ENCODE measurements around the gene SULT1C4.
"Not testable (repeated sequence)": the region's sequence is repeated elsewhere in the genome, so short reads cannot be mapped to it uniquely, and the experiment has no call there.

Gene SULT1C4

GRCh38 chr2:108348816-108349570, 28.8 kb upstream of the SULT1C4 start:
- peaks cover 6% of the 10 kb centered on the region for H3K27me3 Mint-ChIP-seq (ENCODE audit: low read depth, poor library complexity)
- no peak overlapping the region for H3K4me3 Mint-ChIP-seq
- no peak for DNase-seq

GRCh38 chr2:108349571-108349928, 28.2 kb upstream of the SULT1C4 start:
- TF ChIP-seq CTCF (IDR thresholded peaks at IDR 0.05) = no peak
- DNase-seq = no peak
- peaks cover 5% of the 10 kb centered on the region for H3K4me1 Mint-ChIP-seq
- no peaks in the 10 kb centered on the region for H3K36me3 Mint-ChIP-seq (ENCODE audit: low read depth)
- peak overlapping the region; percentile 14 for H3K27ac Mint-ChIP-seq
- peaks cover 6% of the 10 kb centered on the region for H3K27me3 Mint-ChIP-seq (ENCODE audit: low read depth, poor library complexity)
- peaks cover under 1% of the 10 kb centered on the region for H3K9me3 Mint-ChIP-seq
- no peak overlapping the region for H3K4me3 Mint-ChIP-seq

More at GRCh38 chr2:108348816-108349570, 28.8 kb upstream of the SULT1C4 start:
- peaks cover 6% of the 10 kb centered on the region for H3K9me3 Mint-ChIP-seq
- H3K36me3 Mint-ChIP-seq (ENCODE audit: low read depth) = peaks cover 2% of the 10 kb centered on the region
- H3K27ac Mint-ChIP-seq = peak overlapping the region; percentile 14
- peaks cover 5% of the 10 kb centered on the region for H3K4me1 Mint-ChIP-seq
- no peak for TF ChIP-seq CTCF (IDR thresholded peaks at IDR 0.05)

- DNase-seq = no peak
Observed at GRCh38 chr2:108351889-108352288, 25.9 kb upstream of the SULT1C4 start.

GRCh38 chr2:108354136-108354535, 23.6 kb upstream of the SULT1C4 start:
- peaks cover 9% of the 10 kb centered on the region for H3K27me3 Mint-ChIP-seq (ENCODE audit: low read depth, poor library complexity)
- H3K36me3 Mint-ChIP-seq (ENCODE audit: low read depth) = no peaks in the 10 kb centered on the region
- H3K4me1 Mint-ChIP-seq = peaks cover 6% of the 10 kb centered on the region
- H3K27ac Mint-ChIP-seq = no peak overlapping the region
- no peak for TF ChIP-seq CTCF (IDR thresholded peaks at IDR 0.05)
- no peak for DNase-seq
- no peak overlapping the region for H3K4me3 Mint-ChIP-seq
- peaks cover 4% of the 10 kb centered on the region for H3K9me3 Mint-ChIP-seq

More at GRCh38 chr2:108351889-108352288, 25.9 kb upstream of the SULT1C4 start:
- TF ChIP-seq CTCF (IDR thresholded peaks at IDR 0.05) = no peak
- Mint-ChIP-seq H3K4me3 (no peak overlapping the region), H3K4me1 (peaks cover 5% of the 10 kb centered on the region), H3K36me3 (ENCODE audit: low read depth) (no peaks in the 10 kb centered on the region), H3K9me3 (no peaks in the 10 kb centered on the region), H3K27me3 (ENCODE audit: low read depth, poor library complexity) (peaks cover 9% of the 10 kb centered on the region), H3K27ac (no peak overlapping the region)

GRCh38 chr2:108355906-108356734, 21.6 kb upstream of the SULT1C4 start:
- H3K27me3 Mint-ChIP-seq (ENCODE audit: low read depth, poor library complexity) = peaks cover 9% of the 10 kb centered on the region
- no peak for DNase-seq
- no peak overlapping the region for H3K4me3 Mint-ChIP-seq
- no peak overlapping the region for H3K27ac Mint-ChIP-seq
- H3K36me3 Mint-ChIP-seq (ENCODE audit: low read depth) = no peaks in the 10 kb centered on the region
- TF ChIP-seq CTCF (IDR thresholded peaks at IDR 0.05) = no peak
- peaks cover 10% of the 10 kb centered on the region for H3K9me3 Mint-ChIP-seq
- peaks cover 5% of the 10 kb centered on the region for H3K4me1 Mint-ChIP-seq

- H3K27ac Mint-ChIP-seq; DNase-seq; H3K4me1 Mint-ChIP-seq; H3K36me3 Mint-ChIP-seq (ENCODE audit: low read depth); H3K27me3 Mint-ChIP-seq (ENCODE audit: low read depth, poor library complexity); H3K4me3 Mint-ChIP-seq: not testable (repeated sequence)
- peaks cover 12% of the 10 kb centered on the region for H3K9me3 Mint-ChIP-seq
Observed at GRCh38 chr2:108359336-108359735, 18.4 kb upstream of the SULT1C4 start.
